Central memory CD8-positive, alpha-beta T cell (primary cell): Measurements from ENCODE around the gene PAX5.

Source experiments
- ATAC-seq: fragments of 150-1000 bp; cut with Tn5 transposase; replicated peaks from 2 replicates; pipeline ENCODE4 v1.10.0; 2022; ENCODE audit warnings: mild to moderate bottlenecking, moderate FRiP score, moderate number of reproducible peaks; ENCODE audit not compliant: poor library complexity, severe bottlenecking; ENCODE audit errors: extremely low read depth
- DNase-seq, 2 donors: peaks; one replicate each; pipeline ENCODE4 v3.0.0; 2021; ENCODE audit warnings: low spot score in 2 of 2
- H3K27ac Mint-ChIP-seq: one replicate; pipeline ENCODE4 v1.8.0; 2022; ENCODE audit warnings: low read depth, mild to moderate bottlenecking, moderate library complexity, mixed read lengths
- H3K27me3 Mint-ChIP-seq: one replicate; pipeline ENCODE4 v1.8.0; 2022; ENCODE audit warnings: mixed read lengths
- H3K36me3 Mint-ChIP-seq: one replicate; pipeline ENCODE4 v1.8.0; 2022; ENCODE audit warnings: mild to moderate bottlenecking, moderate library complexity, mixed read lengths; ENCODE audit not compliant: insufficient read depth
- H3K4me1 Mint-ChIP-seq: one replicate; pipeline ENCODE4 v1.8.0; 2022; ENCODE audit warnings: mixed read lengths
- H3K4me3 Mint-ChIP-seq: one replicate; pipeline ENCODE4 v1.8.0; 2022; ENCODE audit warnings: mild to moderate bottlenecking, moderate library complexity, mixed read lengths
- H3K9me3 Mint-ChIP-seq: one replicate; pipeline ENCODE4 v1.8.0; 2022; ENCODE audit warnings: mixed read lengths

PAX5 gene

GRCh38 chr9:36847781-36848673, 186.0 kb downstream of the PAX5 start:
- H3K4me3 Mint-ChIP-seq, result no peak overlapping the region
- H3K36me3 Mint-ChIP-seq, result no peaks in the 10 kb centered on the region
- no peaks in the 10 kb centered on the region for H3K9me3 Mint-ChIP-seq
- H3K27ac Mint-ChIP-seq, result no peak overlapping the region
- peaks cover 26% of the 10 kb centered on the region for H3K27me3 Mint-ChIP-seq
- ATAC-seq, result no peak
- H3K4me1 Mint-ChIP-seq, result no peaks in the 10 kb centered on the region
- no peak for DNase-seq

GRCh38 chr9:36846621-36847020, 187.4 kb downstream of the PAX5 start:
- no peak for ATAC-seq
- no peak overlapping the region for H3K4me3 Mint-ChIP-seq
- DNase-seq, result no peak
- no peaks in the 10 kb centered on the region for H3K9me3 Mint-ChIP-seq
- H3K27me3 Mint-ChIP-seq, result peaks cover 32% of the 10 kb centered on the region
- H3K36me3 Mint-ChIP-seq, result no peaks in the 10 kb centered on the region
- no peak overlapping the region for H3K27ac Mint-ChIP-seq
- H3K4me1 Mint-ChIP-seq, result no peaks in the 10 kb centered on the region

- H3K36me3 Mint-ChIP-seq, result no peaks in the 10 kb centered on the region
- H3K9me3 Mint-ChIP-seq, result no peaks in the 10 kb centered on the region
- no peak for ATAC-seq
- no peak overlapping the region for H3K4me3 Mint-ChIP-seq
- H3K27ac Mint-ChIP-seq, result no peak overlapping the region
- peaks cover 39% of the 10 kb centered on the region for H3K27me3 Mint-ChIP-seq
- DNase-seq, result no peak
- H3K4me1 Mint-ChIP-seq, result no peaks in the 10 kb centered on the region
Measured at GRCh38 chr9:36845844-36846243, 188.2 kb downstream of the PAX5 start.

- Mint-ChIP-seq H3K4me3 (no peak overlapping the region), H3K36me3 (peaks cover 2% of the 10 kb centered on the region), H3K27ac (no peak overlapping the region), H3K4me1 (no peaks in the 10 kb centered on the region), H3K27me3 (peaks cover 47% of the 10 kb centered on the region), H3K9me3 (no peaks in the 10 kb centered on the region)
- DNase-seq (no peak), ATAC-seq (no peak)
Measured at GRCh38 chr9:36844961-36845360, 189.1 kb downstream of the PAX5 start.

GRCh38 chr9:36843964-36844363, 190.1 kb downstream of the PAX5 start:
- ATAC-seq, result no peak
- no peak overlapping the region for H3K4me3 Mint-ChIP-seq

GRCh38 chr9:36842560-36843530, 191.2 kb downstream of the PAX5 start:
- Mint-ChIP-seq H3K27ac (no peak overlapping the region), H3K4me1 (no peaks in the 10 kb centered on the region), H3K36me3 (peaks cover 4% of the 10 kb centered on the region), H3K4me3 (no peak overlapping the region), H3K9me3 (no peaks in the 10 kb centered on the region), H3K27me3 (peaks cover 32% of the 10 kb centered on the region)
- no peak for DNase-seq
- no peak for ATAC-seq

More at GRCh38 chr9:36843964-36844363, 190.1 kb downstream of the PAX5 start:
- Mint-ChIP-seq H3K4me1 (no peaks in the 10 kb centered on the region), H3K27me3 (peaks cover 43% of the 10 kb centered on the region), H3K9me3 (no peaks in the 10 kb centered on the region), H3K27ac (no peak overlapping the region), H3K36me3 (peaks cover 4% of the 10 kb centered on the region)
- DNase-seq, result no peak

- H3K27me3 Mint-ChIP-seq, result peaks cover 24% of the 10 kb centered on the region
- no peak for DNase-seq
- H3K27ac Mint-ChIP-seq, result no peak overlapping the region
- no peaks in the 10 kb centered on the region for H3K9me3 Mint-ChIP-seq
- H3K4me1 Mint-ChIP-seq, result no peaks in the 10 kb centered on the region
- no peak overlapping the region for H3K4me3 Mint-ChIP-seq
- peaks cover 4% of the 10 kb centered on the region for H3K36me3 Mint-ChIP-seq
- ATAC-seq, result no peak
Measured at GRCh38 chr9:36840898-36841536, 193.1 kb downstream of the PAX5 start.

GRCh38 chr9:36839131-36839885, 194.8 kb downstream of the PAX5 start:
- no peak for DNase-seq
- H3K4me3 Mint-ChIP-seq, result no peak overlapping the region
- no peaks in the 10 kb centered on the region for H3K4me1 Mint-ChIP-seq
- no peaks in the 10 kb centered on the region for H3K9me3 Mint-ChIP-seq
- H3K36me3 Mint-ChIP-seq, result peaks cover 4% of the 10 kb centered on the region
- H3K27me3 Mint-ChIP-seq, result peaks cover 24% of the 10 kb centered on the region
- no peak for ATAC-seq
- H3K27ac Mint-ChIP-seq, result no peak overlapping the region

GRCh38 chr9:36837431-36838405, 196.3 kb downstream of the PAX5 start:
- H3K9me3 Mint-ChIP-seq, result no peaks in the 10 kb centered on the region
- ATAC-seq (no peak), DNase-seq (no peak)
- H3K27ac Mint-ChIP-seq, result no peak overlapping the region
- H3K36me3 Mint-ChIP-seq, result peaks cover 4% of the 10 kb centered on the region
- H3K27me3 Mint-ChIP-seq, result peaks cover 24% of the 10 kb centered on the region
- no peak overlapping the region for H3K4me3 Mint-ChIP-seq
- no peaks in the 10 kb centered on the region for H3K4me1 Mint-ChIP-seq

GRCh38 chr9:36836486-36836885, 197.6 kb downstream of the PAX5 start:
- ATAC-seq, result no peak
- no peak overlapping the region for H3K27ac Mint-ChIP-seq
- no peaks in the 10 kb centered on the region for H3K4me1 Mint-ChIP-seq
- peaks cover 4% of the 10 kb centered on the region for H3K36me3 Mint-ChIP-seq
- no peak overlapping the region for H3K4me3 Mint-ChIP-seq
- H3K27me3 Mint-ChIP-seq, result peaks cover 17% of the 10 kb centered on the region
- no peak for DNase-seq
- no peaks in the 10 kb centered on the region for H3K9me3 Mint-ChIP-seq
